Germinal center (tissue), 1 donor: ENCODE results near the gene NUAK2.
A peak's percentile ranks its signal among the peaks of the same experiment; 100 is the strongest.

ENCODE experiments used
- DNase-seq: peaks from one replicate; pipeline ENCODE4 v3.0.0; 2012; ENCODE audit warnings: mixed read lengths, low spot score

The NUAK2 gene

GRCh38 chr1:205271745-205272144, 49.8 kb downstream of the NUAK2 start:
- DNase-seq, result no peak

GRCh38 chr1:205271277-205271676, 50.3 kb downstream of the NUAK2 start:
- no peak for DNase-seq

GRCh38 chr1:205270764-205271163, 50.8 kb downstream of the NUAK2 start:
- DNase-seq, result no peak

GRCh38 chr1:205270271-205270670, 51.3 kb downstream of the NUAK2 start:
- DNase-seq, result no peak

- no peak for DNase-seq
Observed at GRCh38 chr1:205269711-205270110, 51.8 kb downstream of the NUAK2 start.

GRCh38 chr1:205268846-205269680, 52.5 kb downstream of the NUAK2 start:
- DNase-seq, result no peak

- DNase-seq, result no peak
Observed at GRCh38 chr1:205267306-205267902, 54.1 kb downstream of the NUAK2 start.

- DNase-seq, result no peak
Observed at GRCh38 chr1:205266611-205267305, 54.8 kb downstream of the NUAK2 start.

GRCh38 chr1:205263580-205264190, 57.9 kb downstream of the NUAK2 start:
- no peak for DNase-seq

GRCh38 chr1:205262731-205263171, 58.8 kb downstream of the NUAK2 start:
- no peak for DNase-seq

GRCh38 chr1:205261946-205262691, 59.4 kb downstream of the NUAK2 start:
- no peak for DNase-seq

- DNase-seq, result no peak
Observed at GRCh38 chr1:205260948-205261732, 60.4 kb downstream of the NUAK2 start.

GRCh38 chr1:205259998-205260397, 61.5 kb downstream of the NUAK2 start:
- no peak for DNase-seq

GRCh38 chr1:205259324-205259832, 62.2 kb downstream of the NUAK2 start:
- DNase-seq, result no peak

GRCh38 chr1:205258719-205259118, 62.8 kb downstream of the NUAK2 start:
- no peak for DNase-seq

- DNase-seq, result no peak
Observed at GRCh38 chr1:205258261-205258691, 63.3 kb downstream of the NUAK2 start.

- DNase-seq, result no peak
Observed at GRCh38 chr1:205257735-205258134, 63.8 kb downstream of the NUAK2 start.

- DNase-seq, result no peak
Observed at GRCh38 chr1:205256951-205257625, 64.5 kb downstream of the NUAK2 start.

GRCh38 chr1:205255941-205256780, 65.4 kb downstream of the NUAK2 start:
- DNase-seq, result peak; percentile 68
